ENCODE data around the gene SPAG16.

SPAG16 gene

GRCh38 chr2:214436470-214436869, 1152.2 kb downstream of the SPAG16 start:
- TF ChIP-seq CEBPB (IDR thresholded peaks at IDR 0.05) (no peak), ZBTB7A (IDR thresholded peaks at IDR 0.05; ENCODE audit: low read depth) (no peak), YY1 (IDR thresholded peaks at IDR 0.05; ENCODE audit: low read depth) (no peak), EP300 (IDR thresholded peaks at IDR 0.05; ENCODE audit: borderline replicate concordance) (no peak), EGR1 (IDR thresholded peaks at IDR 0.05) (no peak), FOXM1 (IDR thresholded peaks at IDR 0.05; ENCODE audit: borderline replicate concordance, low read depth) (no peak), USF1 (IDR thresholded peaks at IDR 0.05) (no peak), NFIC (IDR thresholded peaks at IDR 0.05) (no peak), MAX (IDR thresholded peaks at IDR 0.05) (no peak), TAF1 (IDR thresholded peaks at IDR 0.05; ENCODE audit: low read depth) (no peak), REST (IDR thresholded peaks at IDR 0.05; ENCODE audit: low read depth) (no peak)

- no peak for TF ChIP-seq USF1 (IDR thresholded peaks at IDR 0.05)
- no peak for TF ChIP-seq TEAD4 (IDR thresholded peaks at IDR 0.05)
- TF ChIP-seq RAD21 (IDR thresholded peaks at IDR 0.05; ENCODE audit: low read depth), result no peak
- no peak for TF ChIP-seq ZBTB7A (IDR thresholded peaks at IDR 0.05; ENCODE audit: low read depth)
- TF ChIP-seq CREB1 (IDR thresholded peaks at IDR 0.05; ENCODE audit: low read depth), result no peak
- no peak for TF ChIP-seq NFIC (IDR thresholded peaks at IDR 0.05)
- TF ChIP-seq YY1 (IDR thresholded peaks at IDR 0.05; ENCODE audit: low read depth), result no peak
- no peak for TF ChIP-seq TCF12 (IDR thresholded peaks at IDR 0.05; ENCODE audit: low read depth)
- TF ChIP-seq TAF1 (IDR thresholded peaks at IDR 0.05; ENCODE audit: low read depth), result no peak
- no peak for TF ChIP-seq FOXM1 (IDR thresholded peaks at IDR 0.05; ENCODE audit: borderline replicate concordance, low read depth)
- TF ChIP-seq EGR1 (IDR thresholded peaks at IDR 0.05), result no peak
These were observed 1166.0 kb downstream of the SPAG16 start for GRCh38 chr2:214450118-214450894.

- no peak for TF ChIP-seq ZBTB7A (IDR thresholded peaks at IDR 0.05; ENCODE audit: low read depth)
- TF ChIP-seq TCF12 (IDR thresholded peaks at IDR 0.05; ENCODE audit: low read depth), result no peak
- no peak for TF ChIP-seq CEBPB (IDR thresholded peaks at IDR 0.05)
- no peak for TF ChIP-seq EP300 (IDR thresholded peaks at IDR 0.05; ENCODE audit: borderline replicate concordance)
- no peak for TF ChIP-seq EGR1 (IDR thresholded peaks at IDR 0.05)
- TF ChIP-seq NFIC (IDR thresholded peaks at IDR 0.05), result no peak
- TF ChIP-seq CREB1 (IDR thresholded peaks at IDR 0.05; ENCODE audit: low read depth), result no peak
- no peak for TF ChIP-seq FOXM1 (IDR thresholded peaks at IDR 0.05; ENCODE audit: borderline replicate concordance, low read depth)
- TF ChIP-seq MAX (IDR thresholded peaks at IDR 0.05), result no peak
- TF ChIP-seq TEAD4 (IDR thresholded peaks at IDR 0.05), result no peak
- no peak for TF ChIP-seq YY1 (IDR thresholded peaks at IDR 0.05; ENCODE audit: low read depth)
These were observed 1167.4 kb downstream of the SPAG16 start for GRCh38 chr2:214451516-214452275.

All from Ishikawa (cell line).